Activated T-cell treated with anti-CD3 and anti-CD28 coated beads, Interleukin-2, amount 50 U/mL, for 48 hours (primary cell): ENCODE data around the gene CALHM5.

Source experiments
- DNase-seq, 2 experiments: peaks; one replicate each; pipeline ENCODE4 v3.0.0-alpha.2; 2020

Gene CALHM5

DNA sequence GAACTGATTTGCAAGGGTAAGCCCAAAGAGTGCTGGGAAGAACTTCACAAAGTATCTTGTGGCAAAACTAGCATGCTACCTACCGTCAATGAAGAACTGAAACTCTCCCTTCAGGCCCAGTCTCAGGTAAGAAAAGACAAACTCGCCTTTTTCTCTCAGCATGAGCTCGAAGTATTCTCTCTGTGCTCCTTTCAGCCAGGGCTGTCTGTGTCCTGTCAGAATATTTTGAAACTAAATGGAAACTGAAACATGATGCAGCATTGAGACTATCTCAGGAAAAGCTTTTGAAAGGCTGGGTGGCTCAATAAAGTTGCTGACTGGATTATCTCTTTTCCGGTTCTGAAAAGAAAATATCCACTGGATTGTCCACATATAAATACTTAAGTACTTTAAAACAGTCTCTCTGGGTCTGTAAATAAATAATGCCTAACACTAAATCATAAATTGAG, 696 bp downstream of the CALHM5 start:
- no peak for DNase-seq

- no peak for DNase-seq
Measured at GRCh38 chr6:116512734-116513133, 1.3 kb downstream of the CALHM5 start.

GRCh38 chr6:116513224-116513875, 1.9 kb downstream of the CALHM5 start:
- no peak for DNase-seq

- no peak for DNase-seq
Measured at GRCh38 chr6:116514111-116514510, 2.7 kb downstream of the CALHM5 start.

DNA sequence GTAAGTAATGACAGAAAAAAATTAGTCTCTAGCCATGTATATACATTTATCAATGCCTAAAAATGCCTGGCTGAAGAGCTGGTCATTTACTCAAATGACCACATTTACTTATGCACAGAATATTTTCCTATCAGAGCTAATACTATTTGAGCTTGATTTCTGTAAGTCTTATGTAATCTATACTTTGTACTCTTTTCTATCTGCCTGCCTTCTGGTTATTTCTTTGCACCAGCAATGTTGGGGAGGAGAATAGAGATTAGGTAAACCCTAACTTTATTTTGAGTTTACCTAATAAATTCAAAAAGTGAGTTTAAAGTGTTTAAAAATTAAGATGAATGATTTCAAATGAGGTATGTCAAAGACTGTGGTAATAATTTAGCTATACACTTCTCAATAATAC, 3.7 kb downstream of the CALHM5 start:
- no peak for DNase-seq

GRCh38 chr6:116518621-116519368, 7.4 kb downstream of the CALHM5 start:
- DNase-seq = no peak

GRCh38 chr6:116522896-116523295, 11.5 kb downstream of the CALHM5 start:
- no peak for DNase-seq

DNA sequence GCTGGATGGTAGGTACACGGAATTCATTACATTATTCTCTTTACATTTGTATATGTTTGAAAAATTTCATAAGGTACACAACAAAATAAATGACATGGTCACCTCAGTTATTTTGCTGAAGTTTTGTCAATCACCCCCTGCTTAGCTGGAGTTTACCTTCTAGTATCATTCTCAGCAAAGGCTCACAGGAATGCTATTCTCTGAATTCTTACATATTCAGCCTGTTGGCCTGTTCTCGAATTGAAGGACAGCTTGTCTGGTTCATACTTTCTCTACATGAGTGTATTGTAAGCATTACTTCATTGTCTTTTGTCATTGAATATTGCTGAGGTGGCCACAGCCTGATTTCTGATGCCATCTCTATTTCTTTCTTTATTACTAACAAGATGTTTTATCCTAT, 12.8 kb downstream of the CALHM5 start:
- DNase-seq = no peak

DNA sequence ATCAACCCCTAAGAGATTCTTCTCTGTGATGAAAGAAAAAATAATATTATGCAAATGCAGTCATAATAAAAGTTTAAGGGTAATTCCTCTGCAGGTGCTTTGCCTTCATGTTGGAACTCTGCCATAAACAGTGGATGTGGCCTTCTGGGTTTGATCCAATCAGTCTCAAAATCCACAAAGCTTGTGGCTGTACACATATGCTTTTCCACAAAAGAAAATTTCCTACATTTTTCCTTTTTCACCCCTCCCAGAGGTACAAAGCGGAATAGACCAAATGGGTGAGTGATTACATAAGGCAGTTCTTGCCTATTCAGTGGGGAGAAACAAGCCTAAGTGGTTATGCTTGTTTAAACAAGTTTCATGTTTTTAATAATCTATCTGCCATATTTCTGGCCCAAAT, 16.7 kb downstream of the CALHM5 start:
- DNase-seq = no peak

DNA sequence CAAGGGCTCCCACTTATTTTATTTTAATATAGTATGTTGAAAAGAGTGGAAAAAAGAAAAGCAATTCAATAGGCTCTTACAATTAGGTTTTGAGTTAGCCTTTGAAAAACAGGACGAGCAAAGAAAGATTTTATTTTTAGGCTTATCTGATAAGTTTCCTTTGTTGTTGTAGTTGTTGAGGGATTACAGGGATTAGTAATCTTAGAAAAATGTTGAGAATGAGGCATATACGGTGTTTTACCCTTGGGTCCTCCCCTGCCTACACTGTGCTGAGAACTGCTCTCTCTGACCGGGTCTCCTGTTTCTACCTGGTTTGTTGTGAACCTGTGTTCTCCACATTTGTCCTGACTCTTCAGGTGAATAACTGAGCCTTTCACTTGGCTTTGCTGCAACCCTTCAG, 17.3 kb downstream of the CALHM5 start:
- DNase-seq = no peak

DNA sequence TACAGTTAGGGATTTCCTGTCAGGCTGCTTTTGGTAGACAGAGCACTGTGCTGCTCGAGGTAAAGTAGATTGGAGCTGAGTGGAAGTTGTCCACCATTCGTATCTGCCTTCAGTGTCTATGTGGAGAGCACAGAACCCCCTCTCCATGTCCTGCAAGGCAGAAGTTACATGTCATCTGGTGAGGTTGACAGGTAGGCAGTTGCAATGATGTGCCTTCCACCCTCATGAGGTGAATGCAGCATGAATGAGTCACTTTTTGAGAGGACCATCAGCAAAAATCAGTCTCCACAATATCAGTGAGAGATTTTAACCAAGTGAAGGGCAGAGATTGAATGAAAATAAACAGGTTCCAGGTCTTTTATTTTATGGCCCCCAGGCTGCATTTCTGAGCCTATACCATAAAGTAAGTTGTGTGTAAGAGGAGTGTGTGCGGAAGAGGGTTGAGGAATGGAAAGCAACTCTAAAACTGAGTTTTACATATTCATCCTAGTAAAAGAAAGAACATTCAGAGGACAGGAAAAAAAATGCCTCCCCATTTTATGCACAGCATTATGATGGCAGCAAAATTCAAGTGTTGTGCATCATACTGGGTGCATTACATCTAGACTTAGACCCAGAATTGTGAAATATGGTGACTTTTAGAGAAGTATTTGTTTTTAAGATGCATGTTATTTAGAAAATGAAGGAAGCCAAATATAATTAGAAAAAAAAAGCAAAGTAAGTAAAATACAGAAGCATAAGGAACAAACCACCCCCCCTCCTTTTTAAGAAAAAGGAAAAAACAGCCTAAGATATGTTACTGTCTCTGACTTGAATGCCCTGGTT, 18.2 kb downstream of the CALHM5 start:
- no peak for DNase-seq

DNA sequence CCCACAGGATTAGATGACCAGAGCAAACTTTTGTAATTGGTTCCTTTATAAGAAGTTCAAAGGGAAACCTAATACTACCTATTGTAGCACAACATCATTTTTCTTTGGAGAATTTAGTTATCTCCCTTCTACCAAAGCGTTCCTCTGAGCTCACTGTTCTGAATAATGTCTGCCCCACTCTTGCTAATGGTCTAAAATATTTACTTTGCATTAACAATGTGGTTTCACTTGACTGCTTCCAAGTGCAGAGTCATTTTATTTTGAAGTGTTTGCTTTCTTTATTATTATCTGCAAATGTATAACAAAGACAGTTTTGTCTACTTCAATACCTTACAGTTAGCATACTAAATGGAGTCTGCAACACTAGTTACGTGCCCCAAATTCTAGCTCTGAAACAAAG, 19.0 kb downstream of the CALHM5 start:
- no peak for DNase-seq

DNA sequence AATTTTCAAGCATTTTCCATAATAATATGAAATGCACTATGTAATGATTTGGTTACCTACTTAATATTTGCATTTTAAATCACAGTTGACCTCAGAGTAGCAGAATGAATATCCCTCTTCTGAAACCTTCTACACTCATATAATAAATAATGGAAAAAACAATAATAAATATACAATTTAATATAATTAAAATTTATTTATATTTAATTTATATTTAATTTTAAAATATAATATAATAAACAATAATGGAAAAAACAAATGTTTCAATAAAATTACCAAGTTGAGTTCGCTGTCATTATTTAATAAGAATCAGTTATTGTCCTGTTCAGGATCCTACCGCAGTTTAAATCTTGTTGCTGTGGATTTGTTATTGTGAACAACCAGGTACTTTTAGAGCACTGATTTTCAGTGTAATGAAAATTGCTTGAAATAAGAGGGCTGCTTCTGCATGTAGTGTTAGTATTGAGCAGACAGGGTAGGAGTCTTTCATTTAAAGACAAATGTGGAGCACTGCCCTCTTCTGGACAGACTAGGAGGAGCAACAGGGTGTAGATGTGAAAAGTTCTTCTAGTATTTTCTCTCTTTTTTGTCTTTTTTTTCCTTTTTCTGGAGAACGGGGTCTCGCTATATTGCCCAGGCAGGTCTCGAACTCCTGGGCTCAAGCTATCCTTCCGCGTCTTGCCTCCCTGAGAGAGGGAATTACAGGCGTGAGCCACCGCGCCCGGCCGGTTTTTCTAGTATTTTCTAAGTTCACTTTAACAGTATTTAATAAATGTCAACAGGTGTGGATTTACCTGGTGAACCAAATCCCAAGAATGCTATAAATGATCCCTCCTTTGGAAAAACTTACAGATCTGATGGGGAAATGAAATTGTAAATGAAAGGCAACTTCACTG, 20.5 kb downstream of the CALHM5 start:
- peak; percentile 61 to 72 for DNase-seq

DNA sequence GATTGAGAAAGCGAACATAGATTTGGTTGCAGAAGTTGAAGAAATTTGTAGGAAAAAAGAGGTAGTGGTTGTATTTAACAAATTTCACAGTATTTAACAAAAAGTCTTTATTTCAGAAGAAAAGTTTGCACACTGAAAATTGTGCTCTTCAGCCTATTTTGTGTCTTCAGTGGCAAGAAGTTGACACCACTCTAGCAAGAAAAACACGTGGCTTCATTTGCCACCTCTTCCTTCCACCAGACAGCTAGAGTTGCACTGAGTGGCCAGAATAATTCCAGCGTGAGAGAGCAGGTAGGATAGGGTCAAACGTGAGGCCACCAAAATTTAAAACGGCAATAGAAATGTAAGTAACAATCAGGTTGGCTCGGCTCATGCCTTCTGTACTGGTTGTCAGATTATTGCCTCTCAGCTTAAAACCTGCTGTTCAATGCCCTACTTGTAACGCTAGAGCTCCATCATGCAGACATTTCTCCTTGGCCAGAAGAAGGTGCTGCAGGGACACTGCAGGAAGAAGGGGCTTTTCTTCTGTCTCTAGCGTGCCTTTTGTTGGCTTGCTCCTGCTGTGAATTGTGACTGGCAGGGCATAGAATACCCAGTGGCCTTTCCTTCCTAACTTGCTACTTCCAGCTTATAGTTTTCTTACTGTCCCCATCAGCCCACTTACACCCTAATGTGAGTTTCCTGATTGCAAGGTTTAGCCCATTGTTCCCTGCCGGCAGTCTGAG, 22.0 kb downstream of the CALHM5 start:
- no peak for DNase-seq

GRCh38 chr6:116535109-116535508, 23.7 kb downstream of the CALHM5 start:
- DNase-seq = no peak

DNA sequence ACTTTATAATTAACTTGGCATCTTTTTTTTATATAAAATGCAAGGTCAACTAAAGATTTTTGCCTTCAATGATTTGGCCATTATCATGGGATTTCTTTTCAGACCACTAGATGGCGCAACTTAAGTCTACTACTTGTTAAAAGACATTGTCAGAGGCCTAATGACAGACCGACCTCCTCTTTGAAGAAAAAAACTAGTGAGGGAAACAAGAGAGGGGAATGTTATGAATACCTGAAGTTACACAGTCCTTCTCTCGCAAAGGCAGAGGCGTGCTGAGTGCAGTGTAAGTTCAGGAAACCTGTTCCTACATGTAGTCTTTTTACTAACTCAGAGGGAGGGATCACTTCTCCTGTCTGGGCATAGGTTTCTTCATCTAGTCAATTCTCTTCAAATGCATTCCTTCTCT, 24.8 kb downstream of the CALHM5 start:
- DNase-seq = peak in 1 of 2 experiments; percentile 31

DNA sequence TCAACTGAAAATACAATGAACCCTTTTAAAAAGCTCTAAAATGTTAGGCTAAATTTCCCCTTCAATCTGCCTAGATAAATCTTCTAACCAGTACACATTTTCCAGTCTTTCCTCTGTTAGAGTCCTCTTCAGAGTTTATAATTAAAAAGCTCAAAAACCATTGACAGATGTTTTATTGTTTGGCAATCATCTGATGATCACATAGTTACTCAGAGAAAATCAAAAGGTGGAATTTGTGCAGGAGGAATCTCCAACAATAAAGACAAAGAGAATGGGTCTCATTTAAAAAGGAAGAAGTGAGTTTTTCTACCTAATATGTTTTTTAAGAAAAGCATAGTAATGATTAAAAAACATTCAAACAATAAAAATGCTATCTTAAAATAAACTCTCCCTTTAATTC, 31.0 kb downstream of the CALHM5 start:
- no peak for DNase-seq

- DNase-seq = no peak
Measured at GRCh38 chr6:116543149-116543548, 31.7 kb downstream of the CALHM5 start.

- DNase-seq = no peak
Measured at GRCh38 chr6:116545651-116546050, 34.2 kb downstream of the CALHM5 start, which contains the start of gene TRAPPC3L. TSS of gene TRAPPC3L (minus strand) at chr6:116545684. CDS start at chr6:116545514, 170 bp downstream.

DNA sequence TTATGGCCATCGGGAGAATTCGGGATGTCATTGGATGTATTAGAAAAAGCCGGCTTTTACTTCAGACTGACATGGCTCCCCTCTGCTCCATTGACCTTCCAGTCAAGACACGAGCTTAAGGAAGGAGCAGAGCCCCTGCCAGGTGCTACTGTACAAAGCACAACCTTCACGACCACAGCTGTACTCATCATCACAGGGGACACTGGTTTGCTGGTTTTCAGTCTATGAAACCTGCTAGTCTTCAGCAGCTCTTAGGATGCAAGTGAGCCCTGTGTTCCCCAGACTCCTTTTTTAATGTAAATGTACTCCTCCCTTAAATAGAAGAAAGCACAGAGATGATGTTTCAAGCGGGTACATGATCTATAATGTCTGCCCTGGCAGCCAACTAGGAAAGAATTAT, 35.9 kb downstream of the CALHM5 start:
- no peak for DNase-seq

GRCh38 chr6:116550796-116551195, 39.4 kb downstream of the CALHM5 start:
- no peak for DNase-seq

DNA sequence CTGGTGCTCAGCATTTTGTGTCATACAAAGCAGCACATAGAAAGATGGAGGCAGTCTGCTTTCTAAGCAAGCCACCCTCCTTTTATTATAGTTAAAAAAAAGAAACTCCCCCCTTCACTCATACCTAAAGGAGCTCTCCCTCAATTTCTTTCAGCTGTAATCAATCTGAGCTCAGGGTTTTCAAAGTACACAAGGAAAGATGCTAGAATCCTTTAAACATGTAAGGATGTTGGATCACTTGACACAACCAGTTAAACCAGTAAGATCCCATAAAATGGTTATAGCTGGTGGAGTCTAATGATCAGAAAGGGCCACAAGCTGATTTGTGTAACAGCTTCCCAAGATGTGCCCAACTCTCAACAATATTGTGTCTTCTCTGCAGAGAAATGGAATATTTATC, 42.0 kb downstream of the CALHM5 start, which contains the start of gene CALHM4:
Gene CALHM4 (plus strand): TSS at position 301 of the 400 bp plus-strand sequence. CDS start 43 bp downstream, at position 344.
- no peak for DNase-seq
